Glutamatergic neuron (in vitro differentiated cells): ENCODE data around the gene DMKN. TPM values are rescaled to one million over a fixed set of nuclear protein-coding genes. Genes with fewer than 3 reads are reported as not detected.

Experiments used
- DNase-seq: peaks from one replicate; pipeline ENCODE4 v3.0.0; 2022
- H3K27ac Mint-ChIP-seq: one replicate; pipeline ENCODE4 v1.8.0; 2020; ENCODE audit warnings: mild to moderate bottlenecking, mixed read lengths, inconsistent platforms; ENCODE audit not compliant: unreplicated experiment
- H3K27me3 Mint-ChIP-seq: one replicate; pipeline ENCODE4 v1.8.0; 2020; ENCODE audit warnings: mild to moderate bottlenecking, moderate library complexity, mixed read lengths, inconsistent platforms; ENCODE audit not compliant: unreplicated experiment
- H3K36me3 Mint-ChIP-seq: one replicate; pipeline ENCODE4 v1.8.0; 2020; ENCODE audit warnings: mild to moderate bottlenecking, mixed read lengths, inconsistent platforms; ENCODE audit not compliant: unreplicated experiment
- H3K4me1 Mint-ChIP-seq: one replicate; pipeline ENCODE4 v1.8.0; 2020; ENCODE audit warnings: mild to moderate bottlenecking, low read depth, mixed read lengths, inconsistent platforms; ENCODE audit not compliant: unreplicated experiment
- H3K4me3 Mint-ChIP-seq: one replicate; pipeline ENCODE4 v1.8.0; 2020; ENCODE audit warnings: mild to moderate bottlenecking, mixed read lengths, inconsistent platforms; ENCODE audit not compliant: unreplicated experiment
- H3K9me3 Mint-ChIP-seq: one replicate; pipeline ENCODE4 v1.8.0; 2020; ENCODE audit warnings: mild to moderate bottlenecking, moderate library complexity, mixed read lengths, inconsistent platforms; ENCODE audit not compliant: unreplicated experiment
- CTCF ChIP-seq: fragments of 200-600 bp; sonication (generic); IDR thresholded peaks from one replicate; pipeline ENCODE4 v1.5.0; 2021; ENCODE audit not compliant: partially characterized antibody, unreplicated experiment
- total RNA-seq: library from RNA; stranded (reverse); fragmentation: NEBNext Ultra II Directional; extraction: Animal tissue kit (Norgen Biotek cat#: 25700); gene quantifications from one replicate; pipeline ENCODE4 v1.2.1, GENCODE V29; 2021; ENCODE audit not compliant: unreplicated experiment

The DMKN gene
- total RNA-seq, 1 donor from 2014 or later = 0.88 TPM

- Mint-ChIP-seq H3K27me3 (peaks cover 6% of the 10 kb centered on the region), H3K27ac (peak within 1 kb of the TSS; percentile 57), H3K36me3 (no peaks in the 10 kb centered on the region), H3K4me1 (peaks cover 3% of the 10 kb centered on the region), H3K9me3 (peaks cover 8% of the 10 kb centered on the region), H3K4me3 (peak within 1 kb of the TSS; percentile 92)
- TF ChIP-seq CTCF = no peak
- DNase-seq = peak; percentile 95
Observed at GRCh38 chr19:35545001-35545854, 31.8 kb upstream of the DMKN start, which contains the start of gene TMEM147. Gene TMEM147, plus strand, starts transcription at chr19:35545626. Its CDS starts 114 bp downstream, at chr19:35545740.

GRCh38 chr19:35544110-35544802 is 30.8 kb upstream of the DMKN start:
- TF ChIP-seq CTCF = no peak
- Mint-ChIP-seq H3K27ac (peak overlapping the region; percentile 57), H3K9me3 (peaks cover 7% of the 10 kb centered on the region), H3K4me1 (peaks cover 3% of the 10 kb centered on the region), H3K27me3 (peaks cover 4% of the 10 kb centered on the region), H3K4me3 (peak overlapping the region; percentile 92), H3K36me3 (no peaks in the 10 kb centered on the region)
- no peak for DNase-seq

- no peak for DNase-seq
- TF ChIP-seq CTCF = no peak
- no peaks in the 10 kb centered on the region for H3K36me3 Mint-ChIP-seq
- H3K27me3 Mint-ChIP-seq = no peaks in the 10 kb centered on the region
- peaks cover 3% of the 10 kb centered on the region for H3K4me1 Mint-ChIP-seq
- H3K4me3 Mint-ChIP-seq = no peak overlapping the region
- H3K9me3 Mint-ChIP-seq = peaks cover 2% of the 10 kb centered on the region
- H3K27ac Mint-ChIP-seq = no peak overlapping the region
Observed at GRCh38 chr19:35543280-35544109, 30.0 kb upstream of the DMKN start.

- TF ChIP-seq CTCF = no peak
- peaks cover 3% of the 10 kb centered on the region for H3K4me1 Mint-ChIP-seq
- H3K27me3 Mint-ChIP-seq = peaks cover under 1% of the 10 kb centered on the region
- no peak overlapping the region for H3K4me3 Mint-ChIP-seq
- DNase-seq = no peak
- H3K27ac Mint-ChIP-seq = no peak overlapping the region
- no peaks in the 10 kb centered on the region for H3K36me3 Mint-ChIP-seq
- no peaks in the 10 kb centered on the region for H3K9me3 Mint-ChIP-seq
Observed at GRCh38 chr19:35542209-35542608, 28.8 kb upstream of the DMKN start.
